Left ventricle myocardium inferior (tissue), 1 donor: Measurements from ENCODE around the gene ABCC6. TPM values are rescaled to one million over a fixed set of nuclear protein-coding genes. Genes with fewer than 3 reads are reported as not detected.

ENCODE experiments used
- DNase-seq: peaks from one replicate; pipeline ENCODE4 v3.0.0-alpha.2; 2020
- H3K27ac ChIP-seq: fragments of 200-600 bp; replicated peaks from 2 replicates; pipeline ENCODE4 v1.8.0; 2021
- H3K27me3 ChIP-seq: fragments of 200-600 bp; 2 replicates; pipeline ENCODE4 v1.8.0; 2021; ENCODE audit warnings: low read depth
- H3K36me3 ChIP-seq: fragments of 200-600 bp; 2 replicates; pipeline ENCODE4 v1.8.0; 2021
- H3K4me1 ChIP-seq: fragments of 200-600 bp; 2 replicates; pipeline ENCODE4 v1.8.0; 2021
- H3K4me3 ChIP-seq: fragments of 200-600 bp; 2 replicates; pipeline ENCODE4 v1.8.0; 2021; ENCODE audit warnings: mild to moderate bottlenecking, moderate library complexity
- H3K9me3 ChIP-seq: fragments of 200-600 bp; replicated peaks from 2 replicates; pipeline ENCODE4 v1.8.0; 2021
- CTCF ChIP-seq: fragments of 200-600 bp; IDR thresholded peaks from 2 replicates; pipeline ENCODE4 v1.8.0; 2021; ENCODE audit warnings: antibody characterized with exemption, mild to moderate bottlenecking, borderline replicate concordance
- intact Hi-C: fragments of 100-400 bp; cut with micrococcal nuclease; formaldehyde crosslinking; loops from one replicate; pipeline ENCODE4 v1.11.0; 2022
- total RNA-seq: library from RNA; stranded (reverse); fragmentation: NEBNext Ultra II Directional; extraction: Animal tissue kit (Norgen Biotek cat#: 25700); gene quantifications from one replicate; pipeline ENCODE4 v1.2.1, GENCODE V29; 2021
- donor health status: DM: no; HTN: yes; CAD: no; lungs with severe emphysema.

Gene ABCC6
- total RNA-seq, 1 donor from 2014 or later, result 1.2 TPM

- Histone ChIP-seq H3K27ac (no peak overlapping the region), H3K36me3 (no peaks in the 10 kb centered on the region), H3K9me3 (peaks cover 25% of the 10 kb centered on the region), H3K27me3 (no peaks in the 10 kb centered on the region), H3K4me3 (no peak overlapping the region), H3K4me1 (no peaks in the 10 kb centered on the region)
- no peak for TF ChIP-seq CTCF
- intact Hi-C loops, result no loop called here
- no peak for DNase-seq
Observed at GRCh38 chr16:16161319-16161718, 62.0 kb downstream of the ABCC6 start.

GRCh38 chr16:16159662-16160061, 63.6 kb downstream of the ABCC6 start:
- DNase-seq, result no peak
- Histone ChIP-seq H3K36me3 (no peaks in the 10 kb centered on the region), H3K4me1 (no peaks in the 10 kb centered on the region), H3K27me3 (no peaks in the 10 kb centered on the region), H3K4me3 (no peak overlapping the region), H3K27ac (no peak overlapping the region), H3K9me3 (peaks cover 25% of the 10 kb centered on the region)
- intact Hi-C loops, result no loop called here
- TF ChIP-seq CTCF, result no peak

GRCh38 chr16:16158741-16159374, 64.4 kb downstream of the ABCC6 start:
- no peak for TF ChIP-seq CTCF
- no peak for DNase-seq
- H3K27ac ChIP-seq, result no peak overlapping the region
- peaks cover 25% of the 10 kb centered on the region for H3K9me3 ChIP-seq
- no peaks in the 10 kb centered on the region for H3K27me3 ChIP-seq
- intact Hi-C loops, result no loop called here
- no peaks in the 10 kb centered on the region for H3K4me1 ChIP-seq
- H3K4me3 ChIP-seq, result no peak overlapping the region
- no peaks in the 10 kb centered on the region for H3K36me3 ChIP-seq

GRCh38 chr16:16158082-16158658, 65.1 kb downstream of the ABCC6 start:
- H3K27me3 ChIP-seq, result no peaks in the 10 kb centered on the region
- no peak overlapping the region for H3K27ac ChIP-seq
- no peak overlapping the region for H3K4me3 ChIP-seq
- peaks cover 25% of the 10 kb centered on the region for H3K9me3 ChIP-seq
- no peak for DNase-seq
- no peaks in the 10 kb centered on the region for H3K4me1 ChIP-seq
- intact Hi-C loops, result no loop called here
- no peaks in the 10 kb centered on the region for H3K36me3 ChIP-seq
- no peak for TF ChIP-seq CTCF

- no peak overlapping the region for H3K27ac ChIP-seq
- peaks cover 25% of the 10 kb centered on the region for H3K9me3 ChIP-seq
- H3K4me3 ChIP-seq, result no peak overlapping the region
- no peak for DNase-seq
- TF ChIP-seq CTCF, result no peak
- no peaks in the 10 kb centered on the region for H3K36me3 ChIP-seq
- H3K4me1 ChIP-seq, result no peaks in the 10 kb centered on the region
- no peaks in the 10 kb centered on the region for H3K27me3 ChIP-seq
- intact Hi-C loops, result no loop called here
Observed at GRCh38 chr16:16157166-16157565, 66.1 kb downstream of the ABCC6 start.
